HFFc6 (cell line): ENCODE data around the gene MARCHF3. TPM values are rescaled to one million over a fixed set of nuclear protein-coding genes. Genes with fewer than 3 reads are reported as not detected.
A peak's percentile ranks its signal among the peaks of the same experiment; 100 is the strongest.

Experiments
- DNase-seq: peaks from one replicate; pipeline ENCODE4 v3.0.0-alpha.2; 2018
- H3K27ac Mint-ChIP-seq: 2 replicates; pipeline ENCODE4 v1.8.0; 2020; ENCODE audit warnings: mild to moderate bottlenecking, mixed read lengths
- H3K27me3 Mint-ChIP-seq: 2 replicates; pipeline ENCODE4 v1.8.0; 2021; ENCODE audit warnings: mild to moderate bottlenecking, moderate library complexity, mixed read lengths; ENCODE audit not compliant: insufficient read depth
- H3K36me3 Mint-ChIP-seq: 2 replicates; pipeline ENCODE4 v1.8.0; 2021; ENCODE audit warnings: low read depth, mixed read lengths
- H3K4me1 Mint-ChIP-seq: 2 replicates; pipeline ENCODE4 v1.8.0; 2020; ENCODE audit warnings: low read depth, mixed read lengths
- H3K4me3 Mint-ChIP-seq: 2 replicates; pipeline ENCODE4 v1.8.0; 2020; ENCODE audit warnings: mild to moderate bottlenecking, moderate library complexity, mixed read lengths
- H3K9me3 Mint-ChIP-seq: 2 replicates; pipeline ENCODE4 v1.8.0; 2020; ENCODE audit warnings: mild to moderate bottlenecking, mixed read lengths
- CTCF ChIP-seq: fragments of 200-600 bp; sonication (generic); IDR thresholded peaks from 2 replicates; pipeline ENCODE4 v1.5.0; 2021; ENCODE audit warnings: antibody characterized with exemption, mild to moderate bottlenecking
- total RNA-seq, 6 experiments: library from RNA; stranded (reverse); fragmentation: NEBNext Ultra II Directional; extraction: Animal tissue kit (Norgen Biotek cat#: 25700); gene quantifications; 2 replicates in 1 of 6; 3 replicates in 5 of 6; pipeline ENCODE4 v1.2.3, GENCODE V29; 2021

Gene MARCHF3
- total RNA-seq, 6 experiments from 2014 or later = 12.3 to 17.8 (median 13.3) TPM

- Mint-ChIP-seq H3K9me3 (no peaks in the 10 kb centered on the region), H3K36me3 (peaks cover 5% of the 10 kb centered on the region; the same call in 1 of the 2 replicates), H3K4me1 (peaks cover 23% of the 10 kb centered on the region), H3K4me3 (no peak overlapping the region), H3K27ac (no peak overlapping the region), H3K27me3 (no peaks in the 10 kb centered on the region)
- TF ChIP-seq CTCF = no peak
- DNase-seq = no peak
Observed at GRCh38 chr5:126868338-126869004, 161.9 kb downstream of the MARCHF3 start.

DNA sequence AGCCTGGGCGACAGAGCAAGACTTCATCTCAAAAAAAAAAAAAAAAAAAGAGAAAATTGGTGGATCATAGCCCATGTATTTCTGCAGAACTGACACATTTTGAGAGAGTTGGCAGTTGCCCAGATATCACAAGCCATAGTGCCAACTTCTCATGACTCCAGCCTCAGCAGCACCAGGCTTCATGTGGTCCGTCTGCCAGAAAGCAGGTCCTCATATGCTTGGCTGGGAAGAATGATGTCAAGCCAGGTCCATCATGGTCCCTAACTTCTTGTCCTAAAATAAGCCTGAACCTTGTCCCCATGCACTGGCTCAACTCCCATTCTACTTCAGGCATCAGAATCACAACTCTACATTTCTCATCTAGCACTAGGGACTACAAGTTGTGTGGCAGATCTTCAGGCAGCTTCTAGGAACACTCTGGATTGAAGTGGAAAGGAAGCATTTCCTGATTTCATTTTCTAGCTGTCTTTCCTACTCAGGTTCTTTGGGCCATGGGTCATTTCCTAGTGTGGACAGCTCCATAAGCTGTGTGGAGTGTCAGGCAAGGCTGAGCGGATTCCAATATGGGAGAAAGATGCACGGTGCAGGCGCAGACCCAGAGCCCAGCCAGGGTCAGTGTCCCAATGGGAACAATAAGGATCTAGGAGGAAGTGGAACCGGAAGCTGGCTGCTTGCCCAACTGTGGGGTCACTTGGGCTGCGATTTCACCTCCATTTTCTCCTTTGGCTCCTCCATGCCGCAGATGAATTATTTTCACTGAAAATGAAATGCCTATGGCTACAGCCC is 163.3 kb downstream of the MARCHF3 start:
- Mint-ChIP-seq H3K36me3 (peaks cover 5% of the 10 kb centered on the region; the same call in 1 of the 2 replicates), H3K27ac (no peak overlapping the region), H3K4me1 (peaks cover 23% of the 10 kb centered on the region), H3K4me3 (no peak overlapping the region), H3K9me3 (no peaks in the 10 kb centered on the region), H3K27me3 (no peaks in the 10 kb centered on the region)
- no peak for TF ChIP-seq CTCF
- no peak for DNase-seq

GRCh38 chr5:126865299-126865698 is 165.1 kb downstream of the MARCHF3 start:
- DNase-seq = peak; percentile 83
- Mint-ChIP-seq H3K9me3 (no peaks in the 10 kb centered on the region), H3K4me3 (no peak overlapping the region; the same call in 1 of the 2 replicates), H3K27me3 (no peaks in the 10 kb centered on the region), H3K4me1 (peaks cover 23% of the 10 kb centered on the region), H3K36me3 (peaks cover 2% of the 10 kb centered on the region; the same call in 1 of the 2 replicates), H3K27ac (peak overlapping the region; percentile 79)
- TF ChIP-seq CTCF = no peak

- Mint-ChIP-seq H3K27me3 (no peaks in the 10 kb centered on the region), H3K27ac (no peak overlapping the region), H3K4me3 (no peak overlapping the region), H3K9me3 (no peaks in the 10 kb centered on the region), H3K4me1 (peaks cover 19% of the 10 kb centered on the region), H3K36me3 (no peaks in the 10 kb centered on the region)
- no peak for DNase-seq
- no peak for TF ChIP-seq CTCF
Observed at GRCh38 chr5:126864042-126864688, 166.2 kb downstream of the MARCHF3 start.

GRCh38 chr5:126863402-126863801 is 167.0 kb downstream of the MARCHF3 start:
- Mint-ChIP-seq H3K27me3 (no peaks in the 10 kb centered on the region), H3K27ac (no peak overlapping the region), H3K4me1 (peaks cover 12% of the 10 kb centered on the region), H3K9me3 (no peaks in the 10 kb centered on the region), H3K4me3 (no peak overlapping the region), H3K36me3 (no peaks in the 10 kb centered on the region)
- no peak for TF ChIP-seq CTCF
- no peak for DNase-seq
